Measurements from ENCODE around the gene CAPN7.

The CAPN7 gene

DNA sequence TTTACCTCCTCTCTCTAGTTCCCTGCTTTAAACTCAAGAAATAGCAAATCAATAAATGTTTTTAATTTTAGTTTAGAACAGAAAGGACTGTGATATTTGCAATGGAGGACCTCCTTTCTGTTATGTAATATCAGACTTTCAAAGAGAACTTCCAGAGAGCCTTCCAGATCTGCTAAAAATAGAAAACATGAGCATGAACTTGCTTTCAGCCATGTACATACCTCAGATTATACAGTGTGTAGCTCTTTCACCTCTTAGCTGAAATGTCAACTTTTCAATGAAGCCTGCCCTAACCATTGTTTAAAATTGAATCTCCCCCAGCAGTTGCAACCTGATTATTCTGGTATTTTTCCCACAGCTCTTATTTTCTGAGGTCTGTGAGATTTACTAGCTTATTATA is 12.6 kb downstream of the CAPN7 start:
- Histone ChIP-seq H3K36me3 (replicated peaks; ENCODE audit: insufficient read depth, low read length) (0 out of 2 replicates have a peak, but pooled peaks cover 3% of the 10 kb centered on the region), H2AFZ (ENCODE audit: low read length) (no peak overlapping the region), H3K27ac (ENCODE audit: low read length) (no peak overlapping the region), H3K9ac (ENCODE audit: low read length) (no peak overlapping the region), H3K4me1 (ENCODE audit: low read length) (peaks cover 15% of the 10 kb centered on the region), H3K9me2 (replicated peaks; ENCODE audit: insufficient read depth, low read length) (no peaks in the 10 kb centered on the region), H4K20me1 (ENCODE audit: insufficient read depth, low read length) (no peaks in the 10 kb centered on the region), H3K9me3 (replicated peaks; ENCODE audit: insufficient read depth, low read length) (no peaks in the 10 kb centered on the region), H3K27me3 (replicated peaks; ENCODE audit: insufficient read depth, low read length) (no peaks in the 10 kb centered on the region), H3K4me2 (ENCODE audit: low read depth, low read length) (no peak overlapping the region), H3K79me2 (ENCODE audit: low read length) (no peaks in the 10 kb centered on the region), H3K4me3 (ENCODE audit: low read length) (no peak overlapping the region), H3F3A (ENCODE audit: insufficient read depth, low read length) (peaks cover 4% of the 10 kb centered on the region; the same call in 1 of the 2 replicates)
- TF ChIP-seq EZH2 (optimal IDR thresholded peaks at IDR 0.05; ENCODE audit: low read depth, low read length) (no peak), EZH2phosphoT487 (IDR thresholded peaks at IDR 0.05; ENCODE audit: low read length) (no peak)
- TF ChIP-seq, protein P1, sequence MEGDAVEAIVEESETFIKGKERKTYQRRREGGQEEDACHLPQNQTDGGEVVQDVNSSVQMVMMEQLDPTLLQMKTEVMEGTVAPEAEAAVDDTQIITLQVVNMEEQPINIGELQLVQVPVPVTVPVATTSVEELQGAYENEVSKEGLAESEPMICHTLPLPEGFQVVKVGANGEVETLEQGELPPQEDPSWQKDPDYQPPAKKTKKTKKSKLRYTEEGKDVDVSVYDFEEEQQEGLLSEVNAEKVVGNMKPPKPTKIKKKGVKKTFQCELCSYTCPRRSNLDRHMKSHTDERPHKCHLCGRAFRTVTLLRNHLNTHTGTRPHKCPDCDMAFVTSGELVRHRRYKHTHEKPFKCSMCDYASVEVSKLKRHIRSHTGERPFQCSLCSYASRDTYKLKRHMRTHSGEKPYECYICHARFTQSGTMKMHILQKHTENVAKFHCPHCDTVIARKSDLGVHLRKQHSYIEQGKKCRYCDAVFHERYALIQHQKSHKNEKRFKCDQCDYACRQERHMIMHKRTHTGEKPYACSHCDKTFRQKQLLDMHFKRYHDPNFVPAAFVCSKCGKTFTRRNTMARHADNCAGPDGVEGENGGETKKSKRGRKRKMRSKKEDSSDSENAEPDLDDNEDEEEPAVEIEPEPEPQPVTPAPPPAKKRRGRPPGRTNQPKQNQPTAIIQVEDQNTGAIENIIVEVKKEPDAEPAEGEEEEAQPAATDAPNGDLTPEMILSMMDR (IDR thresholded peaks at IDR 0.05; ENCODE audit: low read length), result no peak
- DNase-seq, result no peak

DNA sequence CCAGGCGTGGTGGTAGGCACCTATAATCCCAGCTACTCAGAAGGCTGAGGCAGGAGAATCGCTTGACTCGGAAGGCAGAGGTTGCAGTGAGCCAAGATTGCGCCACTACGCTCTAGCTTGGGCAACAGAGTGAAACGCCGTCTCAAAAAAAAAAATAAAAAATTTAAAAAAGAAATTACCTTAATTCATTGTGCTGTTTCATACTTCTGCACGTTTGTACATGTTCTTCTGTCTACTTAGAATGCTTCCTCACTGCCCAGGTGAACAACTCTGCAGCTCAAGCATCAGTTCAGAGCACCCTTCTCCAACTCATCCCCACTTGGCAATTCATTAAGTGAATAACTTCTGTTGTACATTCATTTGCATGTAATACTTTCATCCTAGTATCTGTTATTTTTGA is 14.0 kb downstream of the CAPN7 start:
- Histone ChIP-seq H3K36me3 (replicated peaks; ENCODE audit: insufficient read depth, low read length) (0 out of 2 replicates have a peak, but pooled peaks cover 3% of the 10 kb centered on the region), H4K20me1 (ENCODE audit: insufficient read depth, low read length) (no peaks in the 10 kb centered on the region), H3K9me3 (replicated peaks; ENCODE audit: insufficient read depth, low read length) (no peaks in the 10 kb centered on the region), H3K4me1 (ENCODE audit: low read length) (peaks cover 15% of the 10 kb centered on the region), H3K4me3 (ENCODE audit: low read length) (no peak overlapping the region), H3K27me3 (replicated peaks; ENCODE audit: insufficient read depth, low read length) (no peaks in the 10 kb centered on the region), H3F3A (ENCODE audit: insufficient read depth, low read length) (peaks cover 4% of the 10 kb centered on the region; the same call in 1 of the 2 replicates), H3K27ac (ENCODE audit: low read length) (no peak overlapping the region), H3K9me2 (replicated peaks; ENCODE audit: insufficient read depth, low read length) (no peaks in the 10 kb centered on the region), H3K9ac (ENCODE audit: low read length) (no peak overlapping the region), H3K4me2 (ENCODE audit: low read depth, low read length) (no peak overlapping the region), H3K79me2 (ENCODE audit: low read length) (no peaks in the 10 kb centered on the region), H2AFZ (ENCODE audit: low read length) (no peak overlapping the region)
- DNase-seq, result no peak
- TF ChIP-seq, protein P1 (IDR thresholded peaks at IDR 0.05; ENCODE audit: low read length), result no peak
- TF ChIP-seq EZH2phosphoT487 (IDR thresholded peaks at IDR 0.05; ENCODE audit: low read length), result no peak
- no peak for TF ChIP-seq EZH2 (optimal IDR thresholded peaks at IDR 0.05; ENCODE audit: low read depth, low read length)

- no peaks in the 10 kb centered on the region for H3K9me2 ChIP-seq (replicated peaks; ENCODE audit: insufficient read depth, low read length)
- DNase-seq, result no peak
- H3K36me3 ChIP-seq (replicated peaks; ENCODE audit: insufficient read depth, low read length), result 0 out of 2 replicates have a peak, but pooled peaks cover 6% of the 10 kb centered on the region
- no peak overlapping the region for H3K4me2 ChIP-seq (ENCODE audit: low read depth, low read length)
- peaks cover 4% of the 10 kb centered on the region; the same call in 1 of the 2 replicates for H3F3A ChIP-seq (ENCODE audit: insufficient read depth, low read length)
- TF ChIP-seq EZH2 (optimal IDR thresholded peaks at IDR 0.05; ENCODE audit: low read depth, low read length), result no peak
- peaks cover 15% of the 10 kb centered on the region for H3K4me1 ChIP-seq (ENCODE audit: low read length)
- H3K4me3 ChIP-seq (ENCODE audit: low read length), result no peak overlapping the region
- no peak overlapping the region for H2AFZ ChIP-seq (ENCODE audit: low read length)
- no peaks in the 10 kb centered on the region for H3K27me3 ChIP-seq (replicated peaks; ENCODE audit: insufficient read depth, low read length)
- no peaks in the 10 kb centered on the region for H4K20me1 ChIP-seq (ENCODE audit: insufficient read depth, low read length)
- no peak overlapping the region for H3K9ac ChIP-seq (ENCODE audit: low read length)
- H3K79me2 ChIP-seq (ENCODE audit: low read length), result no peaks in the 10 kb centered on the region
- no peaks in the 10 kb centered on the region for H3K9me3 ChIP-seq (replicated peaks; ENCODE audit: insufficient read depth, low read length)
- H3K27ac ChIP-seq (ENCODE audit: low read length), result no peak overlapping the region
These were observed 14.6 kb downstream of the CAPN7 start for GRCh38 chr3:15220661-15221060.

- no peaks in the 10 kb centered on the region for H3K79me2 ChIP-seq (ENCODE audit: low read length)
- no peak for DNase-seq
- H3K4me1 ChIP-seq (ENCODE audit: low read length), result peaks cover 15% of the 10 kb centered on the region
- H3K27me3 ChIP-seq (replicated peaks; ENCODE audit: insufficient read depth, low read length), result no peaks in the 10 kb centered on the region
- H3K4me3 ChIP-seq (ENCODE audit: low read length), result no peak overlapping the region
- H3K36me3 ChIP-seq (replicated peaks; ENCODE audit: insufficient read depth, low read length), result 0 out of 2 replicates have a peak, but pooled peaks cover 6% of the 10 kb centered on the region
- no peaks in the 10 kb centered on the region for H4K20me1 ChIP-seq (ENCODE audit: insufficient read depth, low read length)
- no peak overlapping the region for H3K4me2 ChIP-seq (ENCODE audit: low read depth, low read length)
- no peak overlapping the region for H2AFZ ChIP-seq (ENCODE audit: low read length)
- TF ChIP-seq EZH2phosphoT487 (IDR thresholded peaks at IDR 0.05; ENCODE audit: low read length) (no peak), EZH2 (optimal IDR thresholded peaks at IDR 0.05; ENCODE audit: low read depth, low read length) (no peak)
- TF ChIP-seq, protein P1 (IDR thresholded peaks at IDR 0.05; ENCODE audit: low read length), result no peak
- H3K27ac ChIP-seq (ENCODE audit: low read length), result no peak overlapping the region
- no peaks in the 10 kb centered on the region for H3K9me2 ChIP-seq (replicated peaks; ENCODE audit: insufficient read depth, low read length)
- H3K9ac ChIP-seq (ENCODE audit: low read length), result no peak overlapping the region
- no peaks in the 10 kb centered on the region for H3K9me3 ChIP-seq (replicated peaks; ENCODE audit: insufficient read depth, low read length)
- H3F3A ChIP-seq (ENCODE audit: insufficient read depth, low read length), result peaks cover 4% of the 10 kb centered on the region; the same call in 1 of the 2 replicates
These were observed 15.7 kb downstream of the CAPN7 start for GRCh38 chr3:15221574-15222217.
